OCI-LY1 (cell line): ENCODE measurements around the gene MFSD8.
"Not testable (repeated sequence)": the region's sequence is repeated elsewhere in the genome, so short reads cannot be mapped to it uniquely, and the experiment has no call there.

Experiments used
- H2AFZ ChIP-seq: fragments of 200-600 bp; sonication (generic), shearing (Covaris generic); 2 replicates; pipeline ENCODE4 v1.6.0; 2014; ENCODE audit warnings: antibody characterized with exemption, mild to moderate bottlenecking, low read length
- H3F3A ChIP-seq: fragments of 200-600 bp; sonication (generic), shearing (Covaris generic); 2 replicates; pipeline ENCODE4 v1.6.0; 2014; ENCODE audit warnings: mild to moderate bottlenecking, antibody characterized with exemption, low read length, moderate library complexity; ENCODE audit not compliant: insufficient read depth
- H3K27ac ChIP-seq: fragments of 200-600 bp; sonication (generic); 2 replicates; pipeline ENCODE4 v1.5.1; 2014; ENCODE audit warnings: low read length, mixed run types, mild to moderate bottlenecking, low read depth; ENCODE audit not compliant: poor library complexity, severe bottlenecking
- H3K27me3 ChIP-seq: fragments of 200-600 bp; sonication (generic); 2 replicates; pipeline ENCODE4 v1.6.0; 2014; ENCODE audit warnings: antibody characterized with exemption, mild to moderate bottlenecking, low read length, moderate library complexity; ENCODE audit not compliant: insufficient read depth
- H3K36me3 ChIP-seq: fragments of 200-600 bp; sonication (generic); 2 replicates; pipeline ENCODE4 v1.6.1; 2014; ENCODE audit warnings: mild to moderate bottlenecking, antibody characterized with exemption, low read length, moderate library complexity, mixed read lengths; ENCODE audit not compliant: insufficient read depth
- H3K4me1 ChIP-seq: fragments of 200-600 bp; sonication (generic); 2 replicates; pipeline ENCODE4 v1.5.1; 2014; ENCODE audit warnings: mild to moderate bottlenecking, low read length, moderate library complexity; ENCODE audit not compliant: insufficient read depth, severe bottlenecking
- H3K4me2 ChIP-seq: fragments of 200-600 bp; sonication (generic), shearing (Covaris generic); 2 replicates; pipeline ENCODE4 v1.6.1; 2014; ENCODE audit warnings: low read length
- H3K4me3 ChIP-seq: fragments of 200-600 bp; sonication (generic); 2 replicates; pipeline ENCODE4 v1.5.1; 2014; ENCODE audit warnings: low read length, low read depth, mild to moderate bottlenecking, mixed read lengths; ENCODE audit not compliant: poor library complexity, severe bottlenecking
- H3K79me2 ChIP-seq: fragments of 200-600 bp; shearing (Covaris generic); 2 replicates; pipeline ENCODE4 v1.6.1; 2016; ENCODE audit warnings: mixed run types, low read length, mixed read lengths; ENCODE audit not compliant: insufficient read depth
- H3K9ac ChIP-seq: fragments of 200-600 bp; sonication (generic), shearing (Covaris generic); 2 replicates; pipeline ENCODE4 v1.6.1; 2014; ENCODE audit warnings: mild to moderate bottlenecking, low read length, mixed read lengths
- H3K9me2 ChIP-seq: fragments of 200-600 bp; sonication (generic), shearing (Covaris generic); 2 replicates; pipeline ENCODE4 v1.6.1; 2014; ENCODE audit warnings: low read depth, mild to moderate bottlenecking, low read length, mixed read lengths
- H3K9me3 ChIP-seq: fragments of 200-600 bp; shearing (Covaris generic); 2 replicates; pipeline ENCODE4 v1.6.1; 2014; ENCODE audit warnings: low read length, mixed read lengths
- H4K20me1 ChIP-seq: fragments of 200-600 bp; sonication (generic), shearing (Covaris generic); 2 replicates; pipeline ENCODE4 v1.6.0; 2016; ENCODE audit warnings: mild to moderate bottlenecking, low read length; ENCODE audit not compliant: insufficient read depth
- EZH2 ChIP-seq: fragments of 200-600 bp; sonication (generic), shearing (Covaris generic); IDR thresholded peaks from 2 replicates; pipeline ENCODE4 v1.8.0; 2017; ENCODE audit warnings: borderline replicate concordance, mixed run types, mild to moderate bottlenecking, antibody characterized with exemption, low read length, moderate library complexity, mixed read lengths
- TF ChIP-seq, protein P1 (sequence below): fragments of 200-600 bp; sonication (generic), shearing (Covaris generic); IDR thresholded peaks from 2 replicates; pipeline ENCODE4 v1.5.1; 2017; ENCODE audit warnings: mild to moderate bottlenecking, antibody characterized with exemption, low read length, moderate library complexity, mixed read lengths

MFSD8 gene

GRCh38 chr4:127959794-127960193 is 5.2 kb downstream of the MFSD8 start:
- H3K4me1 ChIP-seq = peaks cover 4% of the 10 kb centered on the region
- peaks cover 22% of the 10 kb centered on the region; the same call in 1 of the 2 replicates for H3K36me3 ChIP-seq
- H3K9me2 ChIP-seq = no peaks in the 10 kb centered on the region
- H3K27me3 ChIP-seq = no peaks in the 10 kb centered on the region
- no peaks in the 10 kb centered on the region for H3F3A ChIP-seq
- H3K9me3 ChIP-seq = no peaks in the 10 kb centered on the region
- H3K79me2 ChIP-seq = peaks cover 34% of the 10 kb centered on the region
- no peak overlapping the region for H2AFZ ChIP-seq
- H3K9ac ChIP-seq = no peak overlapping the region
- no peak overlapping the region for H3K4me3 ChIP-seq
- no peaks in the 10 kb centered on the region for H4K20me1 ChIP-seq
- TF ChIP-seq EZH2 = no peak
- TF ChIP-seq, protein P1, sequence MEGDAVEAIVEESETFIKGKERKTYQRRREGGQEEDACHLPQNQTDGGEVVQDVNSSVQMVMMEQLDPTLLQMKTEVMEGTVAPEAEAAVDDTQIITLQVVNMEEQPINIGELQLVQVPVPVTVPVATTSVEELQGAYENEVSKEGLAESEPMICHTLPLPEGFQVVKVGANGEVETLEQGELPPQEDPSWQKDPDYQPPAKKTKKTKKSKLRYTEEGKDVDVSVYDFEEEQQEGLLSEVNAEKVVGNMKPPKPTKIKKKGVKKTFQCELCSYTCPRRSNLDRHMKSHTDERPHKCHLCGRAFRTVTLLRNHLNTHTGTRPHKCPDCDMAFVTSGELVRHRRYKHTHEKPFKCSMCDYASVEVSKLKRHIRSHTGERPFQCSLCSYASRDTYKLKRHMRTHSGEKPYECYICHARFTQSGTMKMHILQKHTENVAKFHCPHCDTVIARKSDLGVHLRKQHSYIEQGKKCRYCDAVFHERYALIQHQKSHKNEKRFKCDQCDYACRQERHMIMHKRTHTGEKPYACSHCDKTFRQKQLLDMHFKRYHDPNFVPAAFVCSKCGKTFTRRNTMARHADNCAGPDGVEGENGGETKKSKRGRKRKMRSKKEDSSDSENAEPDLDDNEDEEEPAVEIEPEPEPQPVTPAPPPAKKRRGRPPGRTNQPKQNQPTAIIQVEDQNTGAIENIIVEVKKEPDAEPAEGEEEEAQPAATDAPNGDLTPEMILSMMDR = no peak
- no peak overlapping the region for H3K27ac ChIP-seq
- no peak overlapping the region for H3K4me2 ChIP-seq

- Histone ChIP-seq H3K4me2 (no peak overlapping the region), H3K4me1 (no peaks in the 10 kb centered on the region), H3K36me3 (peaks cover 20% of the 10 kb centered on the region; the same call in 1 of the 2 replicates), H3K27ac (no peak overlapping the region), H3F3A (no peaks in the 10 kb centered on the region), H3K27me3 (no peaks in the 10 kb centered on the region), H3K79me2 (peaks cover 25% of the 10 kb centered on the region), H4K20me1 (no peaks in the 10 kb centered on the region), H3K9me3 (no peaks in the 10 kb centered on the region), H3K4me3 (no peak overlapping the region), H3K9ac (no peak overlapping the region), H3K9me2 (no peaks in the 10 kb centered on the region), H2AFZ (no peak overlapping the region)
- TF ChIP-seq EZH2 = no peak
- TF ChIP-seq, protein P1 = no peak
These were observed 7.9 kb downstream of the MFSD8 start for GRCh38 chr4:127957105-127957504.

GRCh38 chr4:127936974-127937373 is 28.0 kb downstream of the MFSD8 start:
- Histone ChIP-seq H3K36me3 (peaks cover 13% of the 10 kb centered on the region), H3F3A (no peaks in the 10 kb centered on the region), H3K27ac (no peak overlapping the region), H2AFZ (no peak overlapping the region), H3K9me3 (no peaks in the 10 kb centered on the region), H3K27me3 (no peaks in the 10 kb centered on the region), H3K9me2 (no peaks in the 10 kb centered on the region), H4K20me1 (no peaks in the 10 kb centered on the region), H3K4me1 (no peaks in the 10 kb centered on the region), H3K79me2 (no peaks in the 10 kb centered on the region), H3K9ac (no peak overlapping the region), H3K4me3 (no peak overlapping the region), H3K4me2 (no peak overlapping the region)
- no peak for TF ChIP-seq EZH2
- TF ChIP-seq, protein P1 = no peak

DNA sequence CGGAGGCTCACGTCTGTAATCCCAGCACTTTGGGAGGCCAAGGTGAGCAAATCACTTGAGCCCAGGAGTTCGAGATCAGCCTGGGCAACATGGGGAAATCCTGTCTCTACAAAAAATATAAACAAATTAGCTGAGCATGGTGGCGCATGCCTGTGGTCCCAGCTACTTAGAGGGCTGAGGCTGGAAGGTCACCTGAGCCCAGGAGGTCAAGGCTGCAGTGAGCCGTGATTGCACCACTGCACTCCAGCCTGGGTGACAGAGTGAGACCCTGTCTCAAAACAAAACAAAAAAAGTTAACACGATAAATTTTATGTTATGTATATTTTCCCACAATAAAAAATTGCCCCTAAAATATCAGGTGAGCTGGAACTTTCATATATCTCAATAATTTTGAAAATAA is 33.1 kb downstream of the MFSD8 start:
- not testable (repeated sequence) for H3K79me2 ChIP-seq, H3K36me3 ChIP-seq, H3K9me3 ChIP-seq, H3K9me2 ChIP-seq, H3K27me3 ChIP-seq, H3K9ac ChIP-seq, H4K20me1 ChIP-seq, H3K27ac ChIP-seq, H2AFZ ChIP-seq, H3K4me1 ChIP-seq, H3K4me3 ChIP-seq, H3K4me2 ChIP-seq, H3F3A ChIP-seq
